HK-2 (cell line): ENCODE results near the gene HSPB2.

Source experiments
- DNase-seq: peaks from one replicate; pipeline ENCODE4 v3.0.0-alpha.2; 2018; ENCODE audit not compliant: unreplicated experiment

The HSPB2 gene

GRCh38 chr11:111938687-111939160 lies 26.2 kb downstream of the HSPB2 start:
- peak; percentile 37 for DNase-seq

GRCh38 chr11:111939836-111940604 lies 27.5 kb downstream of the HSPB2 start:
- peak; percentile 47 for DNase-seq

- no peak for DNase-seq
These were observed 29.4 kb downstream of the HSPB2 start for GRCh38 chr11:111941963-111942362.

- no peak for DNase-seq
These were observed 30.3 kb downstream of the HSPB2 start for GRCh38 chr11:111942829-111943228.

- no peak for DNase-seq
These were observed 31.6 kb downstream of the HSPB2 start for GRCh38 chr11:111944139-111944538.

GRCh38 chr11:111944651-111945051 lies 32.1 kb downstream of the HSPB2 start:
- DNase-seq = peak; percentile 16

GRCh38 chr11:111945198-111945597 lies 32.7 kb downstream of the HSPB2 start:
- DNase-seq = peak; percentile 34

- DNase-seq = no peak
These were observed 34.0 kb downstream of the HSPB2 start for GRCh38 chr11:111946499-111946898.

GRCh38 chr11:111947143-111947542 lies 34.6 kb downstream of the HSPB2 start:
- DNase-seq = no peak

GRCh38 chr11:111949519-111950426 lies 37.2 kb downstream of the HSPB2 start:
- DNase-seq = no peak

GRCh38 chr11:111951565-111951964 lies 39.0 kb downstream of the HSPB2 start:
- no peak for DNase-seq

GRCh38 chr11:111954154-111954553 lies 41.6 kb downstream of the HSPB2 start:
- no peak for DNase-seq

- no peak for DNase-seq
These were observed 45.3 kb downstream of the HSPB2 start for GRCh38 chr11:111957663-111958444.

- peak; percentile 48 for DNase-seq
These were observed 48.4 kb downstream of the HSPB2 start for GRCh38 chr11:111960916-111961315.

GRCh38 chr11:111961389-111962300 lies 49.1 kb downstream of the HSPB2 start:
- no peak for DNase-seq
